SH-SY5Y (cell line): ENCODE data around the gene DPH1.

Experiments used
- GATA2 ChIP-seq: IDR thresholded peaks from 2 replicates; pipeline ENCODE4 v1.6.1; 2011; ENCODE audit warnings: mild to moderate bottlenecking, low read depth, low read length
- GATA3 ChIP-seq: IDR thresholded peaks from 2 replicates; pipeline ENCODE4 v1.6.1; 2011; ENCODE audit warnings: low read depth, mild to moderate bottlenecking, low read length, moderate library complexity

The DPH1 gene

GRCh38 chr17:2057175-2057759 lies 27.3 kb downstream of the DPH1 start:
- TF ChIP-seq GATA2: no peak
- no peak for TF ChIP-seq GATA3

DNA sequence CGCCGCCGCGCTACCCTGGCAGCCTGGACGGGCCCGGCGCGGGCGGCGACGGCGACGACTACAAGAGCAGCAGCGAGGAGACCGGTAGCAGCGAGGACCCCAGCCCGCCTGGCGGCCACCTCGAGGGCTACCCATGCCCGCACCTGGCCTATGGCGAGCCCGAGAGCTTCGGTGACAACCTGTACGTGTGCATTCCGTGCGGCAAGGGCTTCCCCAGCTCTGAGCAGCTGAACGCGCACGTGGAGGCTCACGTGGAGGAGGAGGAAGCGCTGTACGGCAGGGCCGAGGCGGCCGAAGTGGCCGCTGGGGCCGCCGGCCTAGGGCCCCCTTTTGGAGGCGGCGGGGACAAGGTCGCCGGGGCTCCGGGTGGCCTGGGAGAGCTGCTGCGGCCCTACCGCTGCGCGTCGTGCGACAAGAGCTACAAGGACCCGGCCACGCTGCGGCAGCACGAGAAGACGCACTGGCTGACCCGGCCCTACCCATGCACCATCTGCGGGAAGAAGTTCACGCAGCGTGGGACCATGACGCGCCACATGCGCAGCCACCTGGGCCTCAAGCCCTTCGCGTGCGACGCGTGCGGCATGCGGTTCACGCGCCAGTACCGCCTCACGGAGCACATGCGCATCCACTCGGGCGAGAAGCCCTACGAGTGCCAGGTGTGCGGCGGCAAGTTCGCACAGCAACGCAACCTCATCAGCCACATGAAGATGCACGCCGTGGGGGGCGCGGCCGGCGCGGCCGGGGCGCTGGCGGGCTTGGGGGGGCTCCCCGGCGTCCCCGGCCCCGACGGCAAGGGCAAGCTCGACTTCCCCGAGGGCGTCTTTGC lies 28.0 kb downstream of the DPH1 start:
- TF ChIP-seq GATA2: no peak
- no peak for TF ChIP-seq GATA3

GRCh38 chr17:2058586-2059546 lies 28.9 kb downstream of the DPH1 start:
- TF ChIP-seq GATA3 (no peak), GATA2 (no peak)

DNA sequence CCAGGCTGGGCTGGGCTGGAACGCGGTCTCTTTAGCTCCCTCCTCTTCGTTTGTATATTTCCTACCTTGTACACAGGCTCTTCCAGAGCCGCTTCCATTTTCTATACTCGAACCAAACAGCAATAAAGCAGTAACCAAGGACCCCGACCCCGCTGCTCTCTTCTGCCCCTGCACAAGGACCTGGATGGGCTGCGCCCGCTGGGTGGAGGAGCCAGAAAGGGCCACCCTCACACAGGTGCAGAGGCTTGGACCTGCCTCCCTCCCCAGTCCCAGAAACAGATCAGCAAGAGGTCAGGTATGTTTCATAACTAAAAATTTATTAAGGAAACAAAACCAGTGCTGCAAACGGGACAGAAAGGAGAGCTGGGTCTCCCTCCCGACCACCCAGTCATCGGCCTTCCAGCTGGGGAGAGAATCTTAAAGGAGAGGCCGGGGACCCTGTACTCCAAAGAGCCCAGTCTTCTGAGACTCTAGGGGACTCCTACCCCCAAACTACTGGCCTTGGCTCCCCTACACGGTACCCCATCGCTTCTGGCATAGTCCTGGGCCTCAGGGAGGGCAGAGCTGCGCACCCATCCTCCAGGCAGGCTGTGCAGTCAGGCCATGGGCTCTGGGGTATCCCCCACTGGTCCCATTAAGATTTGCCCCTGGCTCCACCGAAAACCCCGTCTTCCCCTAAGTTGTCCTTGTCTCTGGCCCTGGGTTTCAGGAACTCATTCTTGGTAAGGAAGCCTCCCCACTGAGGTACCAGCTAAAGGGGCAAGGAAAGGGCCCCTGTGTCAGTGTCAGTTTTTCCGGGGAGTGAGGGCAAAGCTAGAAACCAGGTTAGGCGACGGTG lies 29.8 kb downstream of the DPH1 start:
- no peak for TF ChIP-seq GATA3
- TF ChIP-seq GATA2: no peak

- TF ChIP-seq GATA3: no peak
- TF ChIP-seq GATA2: no peak
Measured at GRCh38 chr17:2060385-2060658, 30.4 kb downstream of the DPH1 start.

GRCh38 chr17:2060681-2061440 lies 30.9 kb downstream of the DPH1 start:
- no peak for TF ChIP-seq GATA3
- no peak for TF ChIP-seq GATA2

DNA sequence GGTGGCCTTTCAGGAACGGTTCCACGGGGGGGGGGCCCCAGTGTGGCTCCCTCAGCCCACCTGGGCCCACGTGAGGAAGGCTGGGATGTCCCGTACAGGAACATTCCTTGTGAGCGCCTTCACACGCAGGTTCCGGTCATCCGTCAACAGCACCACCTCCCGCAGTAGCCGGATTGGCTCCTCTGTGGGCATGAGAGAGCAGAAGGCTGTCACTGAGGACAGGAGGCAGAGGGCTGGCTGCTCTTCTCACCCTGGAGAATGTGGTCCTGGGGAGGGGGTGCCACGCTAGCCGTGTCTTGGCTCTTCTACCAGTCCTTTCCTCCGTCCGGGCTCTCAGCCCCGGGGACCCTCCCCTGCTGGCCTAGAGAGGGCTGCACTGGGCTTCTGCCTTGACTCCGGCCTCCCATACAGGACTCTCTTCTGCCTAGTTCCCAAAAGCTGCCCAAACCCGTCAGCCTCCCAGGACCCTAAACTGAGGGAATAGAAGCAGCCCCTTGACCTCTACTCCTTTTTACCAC lies 31.5 kb downstream of the DPH1 start:
- TF ChIP-seq GATA2 (no peak), GATA3 (no peak)

- TF ChIP-seq GATA3 (no peak), GATA2 (no peak)
Measured at GRCh38 chr17:2062571-2063183, 32.7 kb downstream of the DPH1 start.

- TF ChIP-seq GATA3 (no peak), GATA2 (no peak)
Measured at GRCh38 chr17:2063261-2064146, 33.6 kb downstream of the DPH1 start.

- TF ChIP-seq GATA3 (no peak), GATA2 (no peak)
Measured at GRCh38 chr17:2064147-2064489, 34.2 kb downstream of the DPH1 start.

DNA sequence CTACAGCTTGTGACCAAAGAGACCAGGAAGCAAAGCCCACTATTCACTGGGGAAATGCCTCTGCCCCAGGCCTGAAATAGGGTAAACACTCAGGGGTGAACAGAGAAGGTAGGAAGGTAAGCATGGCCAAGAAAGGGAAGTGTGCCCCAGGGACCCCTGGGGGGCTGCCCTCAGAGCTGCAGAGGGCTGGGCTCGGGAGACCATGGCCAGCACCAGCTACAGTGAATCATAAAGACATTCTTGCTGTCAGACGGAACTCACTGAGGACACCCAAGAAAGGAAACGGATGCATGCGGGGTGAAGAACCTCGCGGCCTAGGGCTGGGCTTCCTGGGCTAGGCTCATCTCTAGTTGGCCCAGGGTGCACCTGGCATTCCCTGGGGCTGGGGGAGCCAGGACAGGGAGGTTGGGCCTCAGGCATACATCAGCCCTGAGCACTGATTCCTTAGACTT lies 34.6 kb downstream of the DPH1 start:
- TF ChIP-seq GATA3: no peak
- TF ChIP-seq GATA2: no peak

DNA sequence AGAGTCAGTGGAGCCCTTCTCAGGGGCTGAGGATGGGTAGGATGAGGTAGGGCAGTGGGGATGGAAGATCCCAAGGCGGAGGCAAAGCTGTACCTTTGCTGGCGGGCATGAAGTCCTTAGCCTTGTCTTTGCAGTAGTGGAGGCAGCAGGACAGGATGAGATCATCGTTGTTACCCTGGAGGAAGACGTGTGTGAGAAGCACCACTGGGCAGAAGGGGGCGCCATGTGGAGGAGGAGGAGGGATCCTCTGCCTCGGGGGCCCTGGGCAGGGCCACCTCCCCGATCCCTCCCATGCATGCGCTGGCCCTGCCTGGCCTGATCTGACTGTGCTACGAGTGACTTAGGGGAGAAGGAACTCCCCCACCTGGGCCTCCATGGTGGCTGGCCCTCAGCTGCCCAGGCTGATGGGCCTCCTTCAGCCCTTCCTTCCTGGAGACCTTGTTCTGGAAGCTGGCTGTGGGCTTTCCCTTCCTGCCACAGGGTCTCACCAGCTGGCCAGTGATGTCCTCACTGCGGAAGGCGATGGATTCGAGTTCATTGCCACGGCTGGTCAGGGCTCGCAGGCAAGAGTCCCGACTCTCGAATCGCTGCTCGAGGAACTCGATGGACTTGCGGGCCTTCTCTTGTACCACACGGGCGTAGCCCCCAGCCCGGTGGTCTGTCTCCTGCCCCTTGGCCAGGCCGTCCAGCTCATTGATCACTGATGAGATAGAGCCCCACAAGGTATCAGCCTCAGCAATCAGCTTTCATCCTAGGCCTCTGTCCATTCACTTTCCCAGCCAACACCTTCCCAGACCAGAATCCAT lies 35.2 kb downstream of the DPH1 start:
- TF ChIP-seq GATA3 (no peak), GATA2 (no peak)
